Measurements from ENCODE around the gene PCNX1.

The PCNX1 gene

DNA sequence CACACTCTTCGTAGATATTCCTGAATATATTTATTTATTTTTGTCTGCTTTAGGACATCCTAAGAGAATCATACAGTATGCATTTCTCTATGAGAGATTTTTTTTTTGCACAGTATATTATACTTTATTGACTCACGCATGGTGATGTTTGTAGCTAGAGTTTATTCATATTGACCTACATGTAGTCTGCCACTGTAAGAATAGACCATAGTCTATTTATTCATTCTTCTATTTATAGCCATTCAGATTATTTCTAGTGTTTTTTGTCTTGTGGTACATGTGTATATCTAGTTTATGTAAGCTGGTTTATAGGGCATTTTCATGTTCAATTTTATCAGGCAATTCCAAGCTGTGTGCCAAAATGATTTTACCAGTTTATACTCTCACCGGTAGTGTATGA, 45.2 kb downstream of the PCNX1 start:
- Histone ChIP-seq H3K9ac (ENCODE audit: low read depth, low read length) (no peak overlapping the region), H3K36me3 (ENCODE audit: control insufficient read depth, insufficient read depth, low read length) (no peaks in the 10 kb centered on the region), H3K9me3 (ENCODE audit: control insufficient read depth, insufficient read depth, low read length) (no peaks in the 10 kb centered on the region), H3K4me1 (ENCODE audit: control insufficient read depth, insufficient read depth, low read length) (no peaks in the 10 kb centered on the region), H3K4me3 (ENCODE audit: low read depth, low read length) (no peak overlapping the region), H3K27me3 (ENCODE audit: control insufficient read depth, insufficient read depth, low read length) (no peaks in the 10 kb centered on the region)

DNA sequence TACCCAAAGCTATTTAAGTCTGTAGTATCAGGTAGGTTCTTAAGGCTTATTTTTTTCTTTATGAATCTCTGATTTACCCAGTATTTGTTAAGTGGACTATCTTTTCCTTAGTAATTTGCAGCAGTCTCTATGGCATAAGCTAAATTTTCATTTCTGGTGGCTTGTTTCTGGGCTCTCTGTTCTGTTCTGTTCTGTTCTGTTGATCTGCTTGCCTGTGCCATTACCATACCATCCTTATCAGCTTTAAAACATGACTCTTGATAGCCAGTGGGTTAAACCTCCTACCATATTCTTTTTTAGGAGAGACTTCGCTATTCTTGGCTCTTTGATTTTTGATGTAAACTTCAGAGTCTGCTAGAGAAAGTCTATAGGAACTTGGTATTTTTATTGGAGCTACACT, 46.8 kb downstream of the PCNX1 start:
- Histone ChIP-seq H3K9me3 (ENCODE audit: control insufficient read depth, insufficient read depth, low read length) (no peaks in the 10 kb centered on the region), H3K4me1 (ENCODE audit: control insufficient read depth, insufficient read depth, low read length) (no peaks in the 10 kb centered on the region), H3K9ac (ENCODE audit: low read depth, low read length) (no peak overlapping the region), H3K36me3 (ENCODE audit: control insufficient read depth, insufficient read depth, low read length) (no peaks in the 10 kb centered on the region), H3K4me3 (ENCODE audit: low read depth, low read length) (no peak overlapping the region), H3K27me3 (ENCODE audit: control insufficient read depth, insufficient read depth, low read length) (no peaks in the 10 kb centered on the region)

DNA sequence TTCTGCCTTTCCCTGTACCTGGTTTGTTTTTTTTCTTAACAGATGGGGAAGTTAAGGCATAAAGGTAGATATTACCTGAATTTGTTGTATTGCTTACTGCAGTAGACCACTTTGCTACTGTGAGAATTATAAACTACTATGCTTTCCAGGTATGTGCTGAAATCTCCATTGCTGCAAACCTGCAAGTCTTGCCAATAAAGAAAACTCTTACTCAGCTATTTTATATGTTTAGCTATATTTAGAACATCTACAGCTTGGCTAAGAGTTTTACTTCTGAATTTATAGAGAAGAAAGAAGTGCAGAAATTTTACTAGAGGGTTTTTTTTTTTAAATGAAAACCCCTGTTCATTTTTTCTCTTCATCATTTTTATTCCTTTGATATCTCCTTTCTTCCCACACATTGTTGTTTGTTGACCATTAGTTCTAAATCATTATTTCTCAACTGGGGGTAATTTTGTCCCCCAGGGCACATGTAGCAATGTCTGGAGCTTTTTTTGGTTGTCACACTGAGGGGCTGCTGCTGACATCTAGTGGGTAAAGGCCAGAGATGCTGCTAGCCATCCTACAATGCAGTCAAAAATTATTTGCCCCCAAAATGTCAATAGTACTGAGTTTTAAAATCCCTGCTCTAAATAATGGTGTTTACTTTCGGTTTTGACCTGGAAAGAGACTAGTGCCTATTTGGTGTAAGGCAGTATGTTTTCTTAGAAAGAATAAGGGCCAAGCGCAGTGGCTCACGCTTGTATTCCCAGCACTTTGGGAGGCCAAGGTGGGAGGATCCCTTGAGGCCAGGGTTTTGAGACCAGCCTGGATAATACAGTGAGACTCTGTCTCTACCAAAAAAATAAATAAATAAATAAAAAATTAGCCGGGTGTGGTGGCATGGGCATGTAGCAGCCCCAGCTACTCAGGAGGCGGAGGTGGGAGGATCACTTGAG, 48.6 kb downstream of the PCNX1 start:
- Histone ChIP-seq H3K4me1 (ENCODE audit: control insufficient read depth, insufficient read depth, low read length) (no peaks in the 10 kb centered on the region), H3K9me3 (ENCODE audit: control insufficient read depth, insufficient read depth, low read length) (no peaks in the 10 kb centered on the region), H3K36me3 (ENCODE audit: control insufficient read depth, insufficient read depth, low read length) (no peaks in the 10 kb centered on the region), H3K9ac (ENCODE audit: low read depth, low read length) (no peak overlapping the region), H3K4me3 (ENCODE audit: low read depth, low read length) (no peak overlapping the region), H3K27me3 (ENCODE audit: control insufficient read depth, insufficient read depth, low read length) (no peaks in the 10 kb centered on the region)

DNA sequence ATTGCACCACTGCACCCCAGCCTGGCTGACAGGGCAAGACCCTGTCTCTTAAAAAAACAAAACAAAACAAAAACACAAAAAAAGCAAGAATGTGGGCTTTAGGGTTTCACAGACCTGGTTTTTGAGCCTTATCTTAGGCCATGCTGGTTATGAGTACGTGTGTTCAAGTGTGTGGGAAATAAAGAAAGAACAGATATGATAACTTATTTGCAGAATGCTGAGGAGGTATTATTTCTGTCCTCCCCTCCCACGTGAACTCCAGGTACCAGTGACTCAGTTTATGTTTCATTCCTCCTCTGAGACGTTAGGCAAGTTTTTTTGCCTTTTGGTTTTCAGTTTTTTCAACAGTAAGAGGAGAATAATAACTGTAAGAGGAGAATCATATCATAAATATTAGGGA, 49.3 kb downstream of the PCNX1 start:
- no peaks in the 10 kb centered on the region for H3K36me3 ChIP-seq (ENCODE audit: control insufficient read depth, insufficient read depth, low read length)
- H3K27me3 ChIP-seq (ENCODE audit: control insufficient read depth, insufficient read depth, low read length), result no peaks in the 10 kb centered on the region
- H3K9me3 ChIP-seq (ENCODE audit: control insufficient read depth, insufficient read depth, low read length), result no peaks in the 10 kb centered on the region
- no peak overlapping the region for H3K4me3 ChIP-seq (ENCODE audit: low read depth, low read length)
- H3K4me1 ChIP-seq (ENCODE audit: control insufficient read depth, insufficient read depth, low read length), result no peaks in the 10 kb centered on the region
- no peak overlapping the region for H3K9ac ChIP-seq (ENCODE audit: low read depth, low read length)

DNA sequence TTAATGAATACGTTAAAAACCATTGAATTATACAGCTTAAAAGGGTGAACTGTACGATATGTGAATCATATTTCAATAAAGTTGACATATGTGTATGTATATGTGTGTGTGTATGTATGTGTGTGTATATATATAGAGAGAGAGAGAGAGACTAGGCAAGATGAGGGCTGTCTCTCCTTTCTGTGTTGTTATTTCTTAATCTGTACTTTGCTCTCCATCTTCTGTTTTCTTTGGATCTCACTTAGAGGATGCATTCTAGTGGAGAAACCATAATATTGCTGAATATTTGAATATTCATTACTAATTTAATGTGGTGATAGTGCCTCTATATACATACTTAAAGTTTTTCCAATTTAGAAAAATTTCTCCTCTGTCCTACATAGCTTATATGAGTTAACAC, 50.5 kb downstream of the PCNX1 start:
- Histone ChIP-seq H3K27me3 (ENCODE audit: control insufficient read depth, insufficient read depth, low read length) (no peaks in the 10 kb centered on the region), H3K9ac (ENCODE audit: low read depth, low read length) (no peak overlapping the region), H3K9me3 (ENCODE audit: control insufficient read depth, insufficient read depth, low read length) (no peaks in the 10 kb centered on the region), H3K4me3 (ENCODE audit: low read depth, low read length) (no peak overlapping the region), H3K36me3 (ENCODE audit: control insufficient read depth, insufficient read depth, low read length) (no peaks in the 10 kb centered on the region), H3K4me1 (ENCODE audit: control insufficient read depth, insufficient read depth, low read length) (no peaks in the 10 kb centered on the region)

DNA sequence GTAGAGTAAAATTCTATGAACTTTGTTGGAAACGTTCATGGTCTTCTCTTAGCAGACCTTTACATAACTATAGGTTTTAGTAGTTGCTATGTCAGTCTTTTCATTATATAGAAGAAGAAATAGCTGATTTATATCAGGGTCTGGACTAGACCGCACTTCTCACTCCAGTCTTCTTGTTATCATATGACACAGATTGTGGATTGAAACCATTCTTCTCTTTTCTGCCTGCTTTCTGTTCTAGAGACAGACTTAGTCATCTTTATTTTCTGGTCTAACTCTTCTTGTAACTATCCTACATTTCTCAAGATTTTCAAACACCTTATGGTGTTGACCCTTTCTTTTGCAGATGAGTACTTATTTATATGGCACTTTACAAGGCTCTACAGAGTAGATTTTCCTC, 55.7 kb downstream of the PCNX1 start:
- no peaks in the 10 kb centered on the region for H3K36me3 ChIP-seq (ENCODE audit: control insufficient read depth, insufficient read depth, low read length)
- no peaks in the 10 kb centered on the region for H3K27me3 ChIP-seq (ENCODE audit: control insufficient read depth, insufficient read depth, low read length)
- no peaks in the 10 kb centered on the region for H3K4me1 ChIP-seq (ENCODE audit: control insufficient read depth, insufficient read depth, low read length)
- no peak overlapping the region for H3K4me3 ChIP-seq (ENCODE audit: low read depth, low read length)
- no peak overlapping the region for H3K9ac ChIP-seq (ENCODE audit: low read depth, low read length)
- H3K9me3 ChIP-seq (ENCODE audit: control insufficient read depth, insufficient read depth, low read length), result no peaks in the 10 kb centered on the region

DNA sequence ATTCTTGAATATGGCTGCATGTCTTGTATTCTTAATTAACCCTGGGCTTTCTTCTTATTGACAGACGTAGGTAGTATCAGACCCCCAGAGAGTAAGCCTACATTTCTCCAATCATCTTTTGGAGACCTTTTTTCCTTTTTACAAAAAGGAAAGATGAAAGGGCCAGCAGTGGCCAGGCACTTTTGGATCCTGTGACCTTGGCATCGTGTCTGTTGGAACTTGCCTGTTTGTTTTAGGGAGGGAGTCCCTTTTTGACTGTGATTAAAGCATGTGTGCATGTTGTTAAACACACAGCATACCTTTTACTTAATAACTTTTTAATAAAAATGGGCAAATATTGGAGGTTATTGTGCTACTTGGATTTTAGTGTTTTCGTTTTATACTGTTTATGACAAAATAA, 57.2 kb downstream of the PCNX1 start:
- H3K4me3 ChIP-seq (ENCODE audit: low read depth, low read length), result no peak overlapping the region
- no peaks in the 10 kb centered on the region for H3K27me3 ChIP-seq (ENCODE audit: control insufficient read depth, insufficient read depth, low read length)
- no peaks in the 10 kb centered on the region for H3K9me3 ChIP-seq (ENCODE audit: control insufficient read depth, insufficient read depth, low read length)
- H3K9ac ChIP-seq (ENCODE audit: low read depth, low read length), result no peak overlapping the region
- no peaks in the 10 kb centered on the region for H3K4me1 ChIP-seq (ENCODE audit: control insufficient read depth, insufficient read depth, low read length)
- H3K36me3 ChIP-seq (ENCODE audit: control insufficient read depth, insufficient read depth, low read length), result no peaks in the 10 kb centered on the region

DNA sequence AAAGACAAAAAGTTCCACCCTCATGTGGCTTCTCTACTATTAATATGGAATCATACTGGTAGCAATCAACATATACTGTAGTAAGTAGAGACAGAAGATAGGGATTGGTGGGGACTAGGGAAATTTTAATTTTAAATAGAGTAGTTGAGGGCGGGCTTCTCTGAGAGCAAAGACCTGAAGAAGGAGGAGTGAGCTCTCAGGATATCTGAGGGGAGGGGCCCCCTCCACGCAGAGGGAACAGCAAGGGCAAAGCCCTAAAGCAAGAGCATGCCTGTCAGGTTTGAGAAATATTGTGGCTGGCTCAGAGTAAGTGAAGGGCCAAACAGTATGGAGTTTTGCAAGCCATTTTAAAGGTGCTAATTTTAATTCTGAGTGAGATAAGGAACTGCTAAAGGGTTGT, 64.3 kb downstream of the PCNX1 start:
- Histone ChIP-seq H3K4me3 (ENCODE audit: low read depth, low read length) (no peak overlapping the region), H3K9ac (ENCODE audit: low read depth, low read length) (no peak overlapping the region), H3K27me3 (ENCODE audit: control insufficient read depth, insufficient read depth, low read length) (no peaks in the 10 kb centered on the region), H3K36me3 (ENCODE audit: control insufficient read depth, insufficient read depth, low read length) (no peaks in the 10 kb centered on the region), H3K9me3 (ENCODE audit: control insufficient read depth, insufficient read depth, low read length) (no peaks in the 10 kb centered on the region), H3K4me1 (ENCODE audit: control insufficient read depth, insufficient read depth, low read length) (no peaks in the 10 kb centered on the region)

DNA sequence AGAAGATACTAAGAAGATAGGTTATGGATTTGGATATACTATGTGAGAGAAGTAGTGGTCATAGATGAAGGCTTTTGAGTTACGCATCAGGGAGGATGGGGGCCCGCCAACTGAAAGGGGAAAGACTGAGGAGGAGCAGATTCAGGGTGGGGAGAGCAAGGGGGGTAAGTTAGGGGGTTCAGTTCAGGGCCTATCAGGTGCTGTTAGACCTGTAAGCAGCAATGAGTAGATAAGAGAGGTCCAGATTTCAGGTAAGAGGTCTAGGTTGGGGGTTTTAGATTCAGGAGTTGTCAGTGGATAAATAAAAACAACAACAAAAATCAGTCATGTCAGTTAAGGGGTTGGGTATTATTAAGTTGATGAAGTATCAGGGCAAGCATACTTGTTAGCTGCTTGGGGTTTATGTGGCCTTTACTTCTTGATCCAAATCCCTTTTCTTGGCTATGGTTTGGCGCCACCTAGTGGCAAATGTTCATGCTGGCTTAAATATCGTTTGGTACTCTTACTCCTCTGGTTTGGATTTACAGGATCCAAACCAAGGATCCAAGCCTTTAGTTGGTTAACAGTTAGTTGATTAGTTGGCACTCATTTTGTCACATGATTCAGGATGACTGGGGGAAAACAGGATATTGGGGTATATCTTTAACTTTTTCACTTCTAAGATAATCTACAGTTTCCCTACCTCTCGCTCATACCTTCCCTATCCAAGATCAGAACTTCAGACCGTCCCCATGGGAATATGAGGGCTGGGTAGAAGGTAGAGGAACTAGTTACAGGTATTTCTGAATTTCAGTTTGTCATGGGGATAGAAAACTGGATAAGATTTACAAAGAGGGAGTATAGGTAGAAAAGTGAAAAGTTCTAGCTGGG, 65.1 kb downstream of the PCNX1 start:
- H3K9me3 ChIP-seq (ENCODE audit: control insufficient read depth, insufficient read depth, low read length), result no peaks in the 10 kb centered on the region
- H3K36me3 ChIP-seq (ENCODE audit: control insufficient read depth, insufficient read depth, low read length), result no peaks in the 10 kb centered on the region
- no peak overlapping the region for H3K4me3 ChIP-seq (ENCODE audit: low read depth, low read length)
- no peak overlapping the region for H3K9ac ChIP-seq (ENCODE audit: low read depth, low read length)
- H3K4me1 ChIP-seq (ENCODE audit: control insufficient read depth, insufficient read depth, low read length), result no peaks in the 10 kb centered on the region
- H3K27me3 ChIP-seq (ENCODE audit: control insufficient read depth, insufficient read depth, low read length), result no peaks in the 10 kb centered on the region

DNA sequence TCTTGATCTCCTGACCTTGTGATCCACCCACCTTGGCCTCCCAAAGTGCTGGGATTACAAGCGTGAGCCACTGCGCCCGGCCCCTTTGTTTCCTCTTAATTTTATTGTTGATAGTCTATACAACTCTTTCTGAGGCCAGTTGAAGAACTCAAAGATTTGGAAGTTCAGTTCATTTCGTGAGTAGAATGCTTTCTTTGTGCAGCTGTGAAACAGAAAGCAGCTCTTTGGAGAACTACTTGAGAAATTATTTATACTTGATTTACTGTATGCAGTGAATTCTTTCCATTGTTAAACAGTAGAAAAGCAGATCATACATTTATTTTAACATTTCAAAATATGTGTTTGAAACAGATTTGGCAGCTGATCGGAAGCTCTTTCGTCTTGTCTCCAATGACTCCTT, 69.3 kb downstream of the PCNX1 start:
- H3K27me3 ChIP-seq (ENCODE audit: control insufficient read depth, insufficient read depth, low read length), result no peaks in the 10 kb centered on the region
- no peaks in the 10 kb centered on the region for H3K36me3 ChIP-seq (ENCODE audit: control insufficient read depth, insufficient read depth, low read length)
- no peak overlapping the region for H3K9ac ChIP-seq (ENCODE audit: low read depth, low read length)
- no peak overlapping the region for H3K4me3 ChIP-seq (ENCODE audit: low read depth, low read length)
- no peaks in the 10 kb centered on the region for H3K9me3 ChIP-seq (ENCODE audit: control insufficient read depth, insufficient read depth, low read length)
- no peaks in the 10 kb centered on the region for H3K4me1 ChIP-seq (ENCODE audit: control insufficient read depth, insufficient read depth, low read length)

DNA sequence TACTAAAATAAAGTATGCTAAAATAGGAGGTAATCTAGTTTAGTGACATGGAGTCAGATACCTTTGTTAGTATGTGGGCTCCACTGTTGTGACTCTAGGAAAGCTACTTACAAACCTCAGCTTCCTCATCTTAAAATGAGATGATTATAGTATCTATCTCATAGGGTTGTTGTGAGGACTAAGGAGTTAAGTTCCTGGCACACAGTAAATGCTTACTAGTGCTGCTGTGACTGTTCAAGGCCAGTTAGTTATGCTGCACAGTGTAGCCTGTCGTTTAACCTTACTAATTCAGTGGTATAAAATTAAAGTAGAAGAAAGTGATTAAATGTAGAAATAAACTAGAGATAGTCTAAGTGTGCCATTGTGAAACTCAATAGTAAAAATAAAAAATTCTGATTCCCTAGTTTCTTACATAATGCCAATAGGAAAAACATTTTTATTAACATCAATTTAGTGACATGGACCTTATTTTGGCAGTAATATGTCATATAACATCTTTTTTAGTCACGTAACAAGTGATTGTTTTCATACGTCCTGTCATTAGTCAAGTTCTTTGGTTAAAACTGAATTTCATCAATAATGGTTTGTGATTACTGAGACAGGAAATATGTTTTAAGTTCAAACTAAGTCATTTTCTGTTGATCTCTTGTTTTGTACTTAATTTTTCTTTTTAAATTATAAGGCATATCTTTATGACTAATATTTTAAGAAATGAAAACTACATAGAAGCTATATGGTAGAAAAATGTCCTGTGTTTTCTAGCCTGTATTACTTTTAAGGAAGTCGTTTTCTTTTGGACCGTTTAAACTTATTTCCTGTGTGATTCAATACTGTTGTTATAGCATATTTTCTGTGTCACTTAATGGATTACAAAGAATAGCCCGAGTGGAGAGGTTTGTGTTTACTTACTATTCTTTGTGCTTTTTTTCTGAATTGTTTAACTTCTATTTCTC, 74.0 kb downstream of the PCNX1 start:
- Histone ChIP-seq H3K36me3 (ENCODE audit: control insufficient read depth, insufficient read depth, low read length) (no peaks in the 10 kb centered on the region), H3K27me3 (ENCODE audit: control insufficient read depth, insufficient read depth, low read length) (no peaks in the 10 kb centered on the region), H3K4me1 (ENCODE audit: control insufficient read depth, insufficient read depth, low read length) (no peaks in the 10 kb centered on the region), H3K9me3 (ENCODE audit: control insufficient read depth, insufficient read depth, low read length) (no peaks in the 10 kb centered on the region), H3K4me3 (ENCODE audit: low read depth, low read length) (no peak overlapping the region), H3K9ac (ENCODE audit: low read depth, low read length) (no peak overlapping the region)
